HepG2 (cell line): ENCODE results near the gene KAZN.

ENCODE experiments used
- CTCF ChIP-seq: sonication (generic); formaldehyde crosslinking; IDR thresholded peaks from 2 replicates; pipeline ENCODE4 v1.5.0; 2020; ENCODE audit warnings: mild to moderate bottlenecking, missing genetic modification reagents, moderate library complexity
- ELK4 ChIP-seq: sonication (generic); formaldehyde crosslinking; IDR thresholded peaks from 2 replicates; pipeline ENCODE4 v1.9.0; 2021; ENCODE audit warnings: missing genetic modification reagents, borderline replicate concordance
- FOXM1 ChIP-seq: sonication (generic); formaldehyde crosslinking; IDR thresholded peaks from 2 replicates; pipeline ENCODE4 v1.5.0; 2020; ENCODE audit warnings: missing genetic modification reagents
- HNRNPLL ChIP-seq: fragments of 200-400 bp; formaldehyde crosslinking; IDR thresholded peaks from 2 replicates; pipeline ENCODE4 v1.6.1; 2017; ENCODE audit warnings: mild to moderate bottlenecking, low read depth, low read length; ENCODE audit not compliant: poor library complexity, severe bottlenecking
- KLF16 ChIP-seq, 2 experiments: sonication (generic) in 1 of 2; formaldehyde crosslinking in 1 of 2; IDR thresholded peaks; 2 replicates each; pipeline versions ENCODE4 v1.6.1 to v1.8.0; 2016 to 2023; ENCODE audit warnings: missing genetic modification reagents in 2 of 2, missing compliant biosample characterization in 1 of 2
- POLR2AphosphoS5 ChIP-seq: IDR thresholded peaks from 2 replicates; pipeline ENCODE4 v1.6.1; 2012; ENCODE audit warnings: low read depth, low read length
- REXO4 ChIP-seq: sonication (generic); formaldehyde crosslinking; IDR thresholded peaks from 2 replicates; pipeline ENCODE4 v1.8.0; 2022; ENCODE audit warnings: missing genetic modification reagents, mild to moderate bottlenecking, borderline replicate concordance
- ZC3H13 ChIP-seq: sonication (generic); formaldehyde crosslinking; IDR thresholded peaks from 2 replicates; pipeline ENCODE4 v1.8.1; 2023; ENCODE audit warnings: mild to moderate bottlenecking, missing genetic modification reagents, moderate library complexity
- ZKSCAN1 ChIP-seq: fragments of 150-350 bp; IDR thresholded peaks from 2 replicates; pipeline ENCODE4 v1.6.1; 2014; ENCODE audit warnings: low read length
- ZNF232 ChIP-seq: sonication (generic); formaldehyde crosslinking; IDR thresholded peaks from 2 replicates; pipeline ENCODE4 v1.4.0; 2020; ENCODE audit warnings: missing genetic modification reagents, borderline replicate concordance
- ZNF468 ChIP-seq: sonication (generic); formaldehyde crosslinking; IDR thresholded peaks from 2 replicates; pipeline ENCODE4 v1.8.0; 2022; ENCODE audit warnings: mild to moderate bottlenecking, moderate library complexity, missing genetic modification reagents
- ZNF558 ChIP-seq: sonication (generic); formaldehyde crosslinking; IDR thresholded peaks from 2 replicates; pipeline ENCODE4 v1.9.0; 2022; ENCODE audit warnings: mild to moderate bottlenecking, missing genetic modification reagents, borderline replicate concordance

- TF ChIP-seq HNRNPLL, result no peak
- no peak for TF ChIP-seq CTCF (CRISPR knock-in tag)
- no peak for TF ChIP-seq ELK4 (CRISPR knock-in tag)
- TF ChIP-seq ZC3H13, result no peak
- TF ChIP-seq ZNF232 (CRISPR knock-in tag), result no peak
- no peak for TF ChIP-seq KLF16 (CRISPR knock-in tag; IDR thresholded peaks at IDR 0.05)
- no peak for TF ChIP-seq REXO4 (CRISPR knock-in tag)
- TF ChIP-seq ZNF468 (CRISPR knock-in tag), result no peak
- no peak for TF ChIP-seq POLR2AphosphoS5
- no peak for TF ChIP-seq FOXM1
- no peak for TF ChIP-seq ZKSCAN1
- TF ChIP-seq ZNF558 (CRISPR knock-in tag), result no peak
These were observed 238.1 kb downstream of the KAZN start for GRCh38 chr1:14836426-14837140.
